A204.1 (cell line): ENCODE measurements around the gene CDRT4.

ENCODE experiments used
- FAIRE-seq: peaks from 2 replicates; lab custom pipeline; 2012; peaks lifted over from hg19 to GRCh38; lab: Jason Lieb, UNC

The CDRT4 gene

GRCh38 chr17:15431766-15432165 lies 35.7 kb downstream of the CDRT4 start:
- no peak for FAIRE-seq

- FAIRE-seq, result no peak
Observed at GRCh38 chr17:15431196-15431595, 36.2 kb downstream of the CDRT4 start.

DNA sequence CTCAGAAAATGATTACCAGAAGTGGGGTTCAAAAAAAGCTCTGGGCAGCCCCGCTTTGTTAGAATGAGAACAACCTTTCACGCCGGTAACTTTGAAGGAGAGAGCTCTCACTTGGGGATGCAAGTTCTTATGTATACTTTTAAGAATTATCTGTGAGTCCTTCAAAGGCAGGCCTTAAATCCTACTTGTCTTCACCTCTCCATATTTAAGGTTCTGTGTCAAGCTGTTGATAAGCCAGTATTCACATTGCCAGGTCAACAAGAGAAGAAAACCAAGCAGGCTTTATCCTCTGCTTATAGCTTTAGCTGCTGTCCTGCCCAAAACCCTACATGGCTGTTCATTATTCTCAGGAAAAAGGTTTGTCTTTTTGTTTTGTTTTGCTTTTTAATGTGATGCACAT lies 42.9 kb downstream of the CDRT4 start:
- no peak for FAIRE-seq

DNA sequence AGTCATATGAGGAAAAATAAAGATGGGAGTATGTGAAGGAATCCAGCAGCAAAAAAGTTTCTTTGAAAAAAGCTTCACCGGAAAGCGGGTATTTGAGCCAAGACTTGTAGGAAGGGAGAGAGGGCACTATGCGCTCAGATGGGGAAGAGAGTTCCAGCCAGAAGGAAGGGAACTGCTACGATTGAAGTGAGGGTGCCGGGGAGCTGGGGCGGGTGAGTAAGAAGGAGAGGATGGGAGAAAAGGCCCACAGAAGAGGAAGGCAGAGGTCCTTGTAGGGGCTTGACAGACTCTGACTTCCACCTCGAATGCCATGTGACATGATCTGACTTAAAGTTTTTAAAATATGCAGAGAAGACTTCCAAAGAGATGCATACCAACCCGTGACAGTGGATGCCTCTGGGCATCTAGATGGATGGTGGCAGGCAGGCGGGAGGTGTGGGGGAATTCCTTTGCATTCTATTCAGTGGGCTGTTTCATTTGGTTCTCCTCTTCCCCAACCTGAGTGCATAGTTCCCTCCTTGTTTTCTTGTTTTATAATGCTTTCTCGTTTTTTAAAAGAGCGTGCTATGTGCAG lies 44.9 kb downstream of the CDRT4 start:
- FAIRE-seq, result no peak

- FAIRE-seq, result no peak
Observed at GRCh38 chr17:15418781-15419180, 48.6 kb downstream of the CDRT4 start.

DNA sequence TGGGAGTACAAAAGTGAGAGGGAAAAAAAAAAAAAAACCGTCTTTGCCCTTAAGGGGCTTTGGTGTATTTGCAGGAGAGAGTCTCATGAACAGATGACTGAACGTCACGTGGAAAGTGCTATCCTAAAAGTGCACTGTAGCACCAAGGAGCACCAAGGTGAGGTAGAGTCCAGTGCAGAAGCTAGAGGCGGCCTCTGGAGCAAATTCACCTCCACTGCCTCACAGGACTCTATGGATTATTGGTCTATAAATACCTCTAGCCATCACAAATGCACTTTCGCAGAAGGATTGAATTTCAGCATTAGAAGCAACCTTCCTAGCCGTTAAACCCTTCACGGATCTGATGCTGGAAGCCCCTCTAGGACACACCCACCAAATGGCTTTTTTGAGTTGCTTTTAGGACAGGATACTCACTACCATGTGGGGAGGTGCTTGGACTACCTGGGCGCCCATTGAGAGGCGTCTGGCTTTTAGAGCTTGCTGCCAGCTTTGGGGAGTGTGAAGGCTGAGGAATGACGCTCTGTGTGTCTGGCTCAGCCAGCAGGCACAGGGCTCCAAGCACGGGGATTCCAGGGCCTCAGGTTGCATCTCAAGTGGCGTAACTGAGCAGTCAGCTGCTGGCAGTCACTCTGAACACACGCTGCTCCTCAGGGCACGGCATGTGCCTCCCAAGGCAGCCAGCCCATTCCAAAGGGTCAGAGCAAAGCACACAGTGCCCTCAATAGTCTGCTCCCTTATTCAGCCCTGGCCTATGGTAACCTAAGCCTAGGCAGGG lies 52.7 kb downstream of the CDRT4 start:
- FAIRE-seq, result no peak

DNA sequence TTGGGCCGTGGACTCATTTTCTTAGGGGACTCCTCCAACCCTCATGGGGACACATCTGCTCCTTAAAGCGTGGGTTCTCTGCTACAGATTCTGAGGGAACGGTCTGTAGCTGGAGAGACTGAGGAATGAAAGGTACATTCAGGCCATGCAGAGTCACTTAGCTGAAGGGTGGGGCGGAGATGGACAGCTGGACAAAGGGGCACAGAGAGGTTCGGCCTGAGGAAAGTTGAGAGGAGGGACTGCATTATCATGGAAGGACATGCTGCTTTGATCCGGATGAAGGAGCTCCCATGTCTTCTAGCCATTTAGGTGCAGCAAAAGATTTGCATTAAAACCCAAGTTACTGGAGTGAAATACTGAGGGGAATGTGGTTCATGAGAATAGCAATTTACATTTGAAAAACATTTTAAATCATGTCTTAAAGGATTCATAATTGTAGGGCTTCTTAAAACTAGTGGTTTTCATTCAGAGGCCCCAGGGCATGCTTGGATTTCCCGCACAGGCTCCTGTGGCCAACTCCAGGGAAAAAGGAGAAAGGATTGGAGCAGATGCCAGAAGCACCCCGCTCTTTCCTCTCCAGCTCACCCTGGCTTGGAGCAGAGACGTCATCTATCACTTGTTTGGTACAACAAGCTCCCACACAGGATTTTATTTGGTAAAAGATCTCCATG lies 54.2 kb downstream of the CDRT4 start:
- no peak for FAIRE-seq

DNA sequence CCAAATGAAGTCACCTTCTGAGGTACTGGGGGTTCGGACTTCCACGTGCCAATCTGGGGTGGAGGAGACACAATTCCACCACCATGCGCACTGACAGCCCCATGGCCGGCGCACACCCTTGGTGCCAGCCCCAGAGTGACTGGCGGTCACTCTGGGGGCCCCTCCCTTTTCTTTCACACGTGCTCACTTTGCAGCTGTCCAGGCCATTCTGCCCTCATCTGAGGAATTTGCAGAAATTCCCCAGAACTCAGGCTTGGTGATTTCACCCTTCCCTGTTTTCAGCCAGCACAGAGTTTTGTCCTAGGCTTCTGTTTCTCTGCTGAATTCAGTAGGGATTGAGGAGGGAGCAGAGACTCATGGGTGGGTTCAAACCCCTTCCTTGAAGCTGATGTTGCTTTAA lies 54.8 kb downstream of the CDRT4 start:
- no peak for FAIRE-seq

GRCh38 chr17:15411384-15412198 lies 55.8 kb downstream of the CDRT4 start:
- FAIRE-seq, result no peak

GRCh38 chr17:15409721-15410250 lies 57.6 kb downstream of the CDRT4 start:
- FAIRE-seq, result no peak

GRCh38 chr17:15408803-15409202 lies 58.6 kb downstream of the CDRT4 start:
- no peak for FAIRE-seq

GRCh38 chr17:15406081-15406480 lies 61.3 kb downstream of the CDRT4 start:
- no peak for FAIRE-seq

GRCh38 chr17:15405058-15405415 lies 62.4 kb downstream of the CDRT4 start:
- no peak for FAIRE-seq

- FAIRE-seq, result no peak
Observed at GRCh38 chr17:15404106-15405057, 63.0 kb downstream of the CDRT4 start.

GRCh38 chr17:15403276-15403939 lies 64.0 kb downstream of the CDRT4 start:
- no peak for FAIRE-seq

GRCh38 chr17:15399443-15399842 lies 68.0 kb downstream of the CDRT4 start:
- no peak for FAIRE-seq

- no peak for FAIRE-seq
Observed at GRCh38 chr17:15398736-15399331, 68.6 kb downstream of the CDRT4 start.

GRCh38 chr17:15398291-15398690 lies 69.1 kb downstream of the CDRT4 start:
- FAIRE-seq, result no peak

- no peak for FAIRE-seq
Observed at GRCh38 chr17:15397620-15398019, 69.8 kb downstream of the CDRT4 start.

DNA sequence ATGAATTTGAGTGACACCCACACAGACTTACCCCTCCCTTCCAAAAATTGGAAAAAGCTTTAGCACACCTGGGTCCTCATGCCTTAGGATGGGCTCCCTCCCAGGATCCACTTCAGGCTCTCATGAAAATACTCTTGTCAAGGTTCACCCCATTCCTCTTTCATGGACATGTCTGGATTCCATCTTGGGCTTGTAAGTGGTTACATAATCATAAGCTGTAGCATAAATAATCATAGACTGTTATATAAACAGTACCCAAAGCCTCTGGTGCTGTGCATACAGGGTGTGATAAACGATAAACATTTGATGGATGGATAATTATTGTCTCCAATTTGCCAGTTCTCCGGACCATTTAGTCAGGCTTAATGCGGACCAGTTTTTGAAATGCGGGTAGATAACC lies 72.3 kb downstream of the CDRT4 start:
- FAIRE-seq, result no peak
